ENCODE measurements around the gene TBRG4.

TBRG4 gene

GRCh38 chr7:45082831-45083331 is 28.6 kb downstream of the TBRG4 start:
- in situ Hi-C loops (cut with MboI; ENCODE audit: low pct_unique_long_range_greater_than_20kb, low sequenced_read_pairs): no loop called here
- no peak for DNase-seq

GRCh38 chr7:45082031-45082830 is 29.3 kb downstream of the TBRG4 start:
- in situ Hi-C loops (cut with MboI; ENCODE audit: low pct_unique_long_range_greater_than_20kb, low sequenced_read_pairs): no loop called here
- DNase-seq: no peak

GRCh38 chr7:45081670-45081974 is 29.9 kb downstream of the TBRG4 start:
- no peak for DNase-seq
- in situ Hi-C loops (cut with MboI; ENCODE audit: low pct_unique_long_range_greater_than_20kb, low sequenced_read_pairs): no loop called here

- in situ Hi-C loops (cut with MboI; ENCODE audit: low pct_unique_long_range_greater_than_20kb, low sequenced_read_pairs): no loop called here
- DNase-seq: no peak
Measured at GRCh38 chr7:45080958-45081669, 30.4 kb downstream of the TBRG4 start.

GRCh38 chr7:45080265-45080957 is 31.1 kb downstream of the TBRG4 start:
- in situ Hi-C loops (cut with MboI; ENCODE audit: low pct_unique_long_range_greater_than_20kb, low sequenced_read_pairs): no loop called here
- DNase-seq: peak; percentile 26

- DNase-seq: no peak
- in situ Hi-C loops (cut with MboI; ENCODE audit: low pct_unique_long_range_greater_than_20kb, low sequenced_read_pairs): no loop called here
Measured at GRCh38 chr7:45078125-45078681, 33.3 kb downstream of the TBRG4 start.

- DNase-seq: no peak
Measured at GRCh38 chr7:45077579-45077978, 33.9 kb downstream of the TBRG4 start.

GRCh38 chr7:45076946-45077345 is 34.6 kb downstream of the TBRG4 start:
- in situ Hi-C loops (cut with MboI; ENCODE audit: low pct_unique_long_range_greater_than_20kb, low sequenced_read_pairs): no loop called here
- DNase-seq: no peak

More at GRCh38 chr7:45077579-45077978, 33.9 kb downstream of the TBRG4 start:
- in situ Hi-C loops (cut with MboI; ENCODE audit: low pct_unique_long_range_greater_than_20kb, low sequenced_read_pairs): no loop called here

- in situ Hi-C loops (cut with MboI; ENCODE audit: low pct_unique_long_range_greater_than_20kb, low sequenced_read_pairs): no loop called here
- no peak for DNase-seq
Measured at GRCh38 chr7:45075871-45076796, 35.4 kb downstream of the TBRG4 start.

GRCh38 chr7:45075355-45075644 is 36.2 kb downstream of the TBRG4 start:
- in situ Hi-C loops (cut with MboI; ENCODE audit: low pct_unique_long_range_greater_than_20kb, low sequenced_read_pairs): no loop called here
- DNase-seq: no peak

- in situ Hi-C loops (cut with MboI; ENCODE audit: low pct_unique_long_range_greater_than_20kb, low sequenced_read_pairs): no loop called here
- DNase-seq: no peak
Measured at GRCh38 chr7:45074528-45075354, 36.8 kb downstream of the TBRG4 start.

GRCh38 chr7:45073786-45074527 is 37.5 kb downstream of the TBRG4 start:
- in situ Hi-C loops (cut with MboI; ENCODE audit: low pct_unique_long_range_greater_than_20kb, low sequenced_read_pairs): no loop called here
- DNase-seq: no peak

- in situ Hi-C loops (cut with MboI; ENCODE audit: low pct_unique_long_range_greater_than_20kb, low sequenced_read_pairs): no loop called here
- DNase-seq: no peak
Measured at GRCh38 chr7:45073031-45073785, 38.3 kb downstream of the TBRG4 start.

- no peak for DNase-seq
Measured at GRCh38 chr7:45072131-45073030, 39.1 kb downstream of the TBRG4 start.

GRCh38 chr7:45071528-45071927 is 40.0 kb downstream of the TBRG4 start:
- in situ Hi-C loops (cut with MboI; ENCODE audit: low pct_unique_long_range_greater_than_20kb, low sequenced_read_pairs): no loop called here
- no peak for DNase-seq

More at GRCh38 chr7:45072131-45073030, 39.1 kb downstream of the TBRG4 start:
- in situ Hi-C loops (cut with MboI; ENCODE audit: low pct_unique_long_range_greater_than_20kb, low sequenced_read_pairs): no loop called here

- in situ Hi-C loops (cut with MboI; ENCODE audit: low pct_unique_long_range_greater_than_20kb, low sequenced_read_pairs): no loop called here
- DNase-seq: no peak
Measured at GRCh38 chr7:45070254-45070642, 41.2 kb downstream of the TBRG4 start.
